A549 (cell line): Measurements from ENCODE around the gene POLQ. TPM values are rescaled to one million over a fixed set of nuclear protein-coding genes. Genes with fewer than 3 reads are reported as not detected.

Experiments
- ATAC-seq, 2 experiments: fragments of 200-7000 bp in 1 of 2; fragments of >200 bp in 1 of 2; cut with Nextera tagmentation in 1 of 2; cut with Tn5 transposase in 1 of 2; 3 replicates each; pipeline versions ENCODE4 v1.8.0 to v1.9.1; 2018 to 2020; ENCODE audit warnings: mild to moderate bottlenecking in 1 of 2, moderate library complexity in 1 of 2
- CTCF ChIA-PET: fragments of 300-600 bp; sonication (Branson Sonifier 250); formaldehyde crosslinking; extraction: SDS; loops from one replicate; lab custom pipeline; 2021; ENCODE audit warnings: antibody characterized with exemption, inconsistent platforms; lab: Yijun Ruan, JAX
- POLR2A ChIA-PET: fragments of 350-600 bp; formaldehyde crosslinking; extraction: SDS; loops from one replicate; lab custom pipeline; 2021; ENCODE audit warnings: antibody characterized with exemption, inconsistent platforms; lab: Yijun Ruan, JAX
- DNase-seq, 2 experiments: peaks; one replicate each; pipeline versions ENCODE4 v3.0.0 to v3.0.0-alpha.2; 2011 to 2016; ENCODE audit warnings: low read depth in 1 of 2, low spot score in 1 of 2
- FAIRE-seq: peaks from 2 replicates; lab custom pipeline; 2011; peaks lifted over from hg19 to GRCh38; lab: Jason Lieb, UNC
- H3K27ac ChIP-seq, 2 experiments: fragments of >200 bp; sonication (Bioruptor Twin); formaldehyde crosslinking; 3 replicates each; pipeline ENCODE4 v1.5.1; 2016 to 2017
- H3K4me1 ChIP-seq: fragments of >200 bp; sonication (Bioruptor Twin); formaldehyde crosslinking; 3 replicates; pipeline ENCODE4 v1.6.1; 2016
- H3K4me2 ChIP-seq: fragments of >200 bp; sonication (Bioruptor Twin); formaldehyde crosslinking; 3 replicates; pipeline ENCODE4 v1.6.1; 2016
- H3K4me3 ChIP-seq: fragments of >200 bp; sonication (Bioruptor Twin); formaldehyde crosslinking; 3 replicates; pipeline ENCODE4 v1.5.1; 2016
- H3K9me3 ChIP-seq: fragments of >200 bp; sonication (Bioruptor Twin); formaldehyde crosslinking; 3 replicates; pipeline ENCODE4 v1.6.1; 2016
- BHLHE40 ChIP-seq: IDR thresholded peaks from 2 replicates; pipeline ENCODE4 v1.6.1; 2012; ENCODE audit warnings: low read depth, low read length, inconsistent platforms
- CBX2 ChIP-seq: fragments of 200-600 bp; sonication (generic); IDR thresholded peaks from 2 replicates; pipeline ENCODE4 v1.6.1; 2016; ENCODE audit warnings: low read depth, mild to moderate bottlenecking, borderline replicate concordance
- CBX8 ChIP-seq: fragments of 200-600 bp; sonication (generic); IDR thresholded peaks from 2 replicates; pipeline ENCODE4 v1.6.1; 2016
- CEBPB ChIP-seq, 2 experiments: fragments of >200 bp in 1 of 2; sonication (Bioruptor Twin) in 1 of 2; formaldehyde crosslinking in 1 of 2; IDR thresholded peaks; 2 replicates each; pipeline ENCODE4 v1.6.1; 2012 to 2016
- CHD2 ChIP-seq: fragments of 150-350 bp; IDR thresholded peaks from 2 replicates; pipeline ENCODE4 v1.6.1; 2014; ENCODE audit warnings: low read length; ENCODE audit not compliant: partially characterized antibody
- GATA3 ChIP-seq: IDR thresholded peaks from 2 replicates; pipeline ENCODE4 v1.6.1; 2012; ENCODE audit warnings: borderline replicate concordance
- HOXB13 ChIP-seq: fragments of 250-450 bp; sonication (Bioruptor Pico); IDR thresholded peaks from 2 replicates; pipeline ENCODE4 v1.5.0; 2020; ENCODE audit warnings: low read depth, mild to moderate bottlenecking, moderate library complexity
- MAZ ChIP-seq: fragments of 150-350 bp; IDR thresholded peaks from 2 replicates; pipeline ENCODE4 v1.6.1; 2014; ENCODE audit warnings: antibody characterized with exemption, low read depth, low read length, borderline replicate concordance
- MYC ChIP-seq: IDR thresholded peaks from 2 replicates; pipeline ENCODE4 v1.6.1; 2012; ENCODE audit warnings: mild to moderate bottlenecking, inconsistent platforms, low read length, improper control_type of control experiment, borderline replicate concordance
- NFE2L2 ChIP-seq: fragments of 150-350 bp; conservative IDR thresholded peaks from 2 replicates; pipeline ENCODE4 v1.6.1; 2014; ENCODE audit warnings: low read length
- NPAS2 ChIP-seq: fragments of 250-450 bp; sonication (Bioruptor Pico); IDR thresholded peaks from 2 replicates; pipeline ENCODE4 v1.8.0; 2022; ENCODE audit warnings: mild to moderate bottlenecking, moderate library complexity, borderline replicate concordance
- PBX3 ChIP-seq: IDR thresholded peaks from 2 replicates; pipeline ENCODE4 v1.6.1; 2012
- PHF8 ChIP-seq: fragments of 200-600 bp; sonication (generic); IDR thresholded peaks from 2 replicates; pipeline ENCODE4 v1.6.1; 2016; ENCODE audit warnings: low read depth, mild to moderate bottlenecking, antibody characterized with exemption, moderate library complexity, borderline replicate concordance
- POLR2A ChIP-seq: IDR thresholded peaks from 2 replicates; pipeline ENCODE4 v1.6.1; 2012; ENCODE audit warnings: mild to moderate bottlenecking, low read length
- RARB ChIP-seq: fragments of 250-450 bp; sonication (Bioruptor Pico); IDR thresholded peaks from 2 replicates; pipeline ENCODE4 v1.8.0; 2021; ENCODE audit warnings: mild to moderate bottlenecking, moderate library complexity
- RCOR1 ChIP-seq: fragments of 150-350 bp; IDR thresholded peaks from 2 replicates; pipeline ENCODE4 v1.6.1; 2014; ENCODE audit warnings: antibody characterized with exemption, low read length, low read depth
- REST ChIP-seq: fragments of 200-600 bp; sonication (generic); IDR thresholded peaks from 2 replicates; pipeline ENCODE4 v1.6.1; 2016; ENCODE audit warnings: antibody characterized with exemption, mild to moderate bottlenecking, moderate library complexity
- RFX5 ChIP-seq: fragments of 450-650 bp; IDR thresholded peaks from 2 replicates; pipeline ENCODE4 v1.7.1; 2014; ENCODE audit warnings: antibody characterized with exemption, mild to moderate bottlenecking, moderate library complexity
- RNF2 ChIP-seq: fragments of 200-600 bp; sonication (generic); IDR thresholded peaks from 2 replicates; pipeline ENCODE4 v1.6.1; 2016; ENCODE audit warnings: low read depth, mild to moderate bottlenecking, antibody characterized with exemption, moderate library complexity, borderline replicate concordance
- SMC3 ChIP-seq: fragments of >200 bp; sonication (Bioruptor Twin); formaldehyde crosslinking; IDR thresholded peaks from 3 replicates; pipeline ENCODE4 v1.6.1; 2018; ENCODE audit warnings: inconsistent platforms
- SREBF2 ChIP-seq: fragments of 450-650 bp; IDR thresholded peaks from 2 replicates; pipeline ENCODE4 v1.6.1; 2014; ENCODE audit warnings: mild to moderate bottlenecking, moderate library complexity
- WGBS: methylation state at CpG from one replicate; pipeline ENCODE4 v1.1.6; 2017; ENCODE audit errors: missing lambda C conversion rate; 5-methylcytosine and 5-hydroxymethylcytosine counted together
- polyA plus RNA-seq, 4 experiments: library from polyadenylated mRNA; depleted of rRNA in 3 of 4; stranded (reverse); fragments of >200 nt; fragmentation: RNase III in 1 of 4; extraction: RNeasy Plus Mini Kit Qiagen cat#74134 plus additional on column Dnase treatment in 1 of 4; gene quantifications; 2 replicates in 3 of 4; 3 replicates in 1 of 4; pipeline ENCODE4 v1.2.3, GENCODE V29; 2011 to 2017
- TF ChIP-seq, protein P1 (sequence below): IDR thresholded peaks from 2 replicates; pipeline ENCODE4 v1.6.1; 2012
- TF ChIP-seq, protein P2 (sequence below): fragments of >200 bp; sonication (Bioruptor Twin); formaldehyde crosslinking; IDR thresholded peaks from 3 replicates; pipeline ENCODE4 v1.6.1; 2016
- TF ChIP-seq, protein P3 (sequence below): fragments of 450-650 bp; IDR thresholded peaks from 2 replicates; pipeline ENCODE4 v1.6.1; 2014; ENCODE audit warnings: antibody characterized with exemption

POLQ gene
- polyA plus RNA-seq, 2 of the 4 experiments (the other 2 are of a cell fraction) = 9.9 to 12.4 TPM

- TF ChIP-seq RNF2 (no peak), CBX2 (no peak), HOXB13 (CRISPR knock-in tag) (no peak), CEBPB (IDR thresholded peaks at IDR 0.05) (no peak)
These were observed 30.5 kb downstream of the POLQ start (continued) for GRCh38 chr3:121515313-121515712.

DNA sequence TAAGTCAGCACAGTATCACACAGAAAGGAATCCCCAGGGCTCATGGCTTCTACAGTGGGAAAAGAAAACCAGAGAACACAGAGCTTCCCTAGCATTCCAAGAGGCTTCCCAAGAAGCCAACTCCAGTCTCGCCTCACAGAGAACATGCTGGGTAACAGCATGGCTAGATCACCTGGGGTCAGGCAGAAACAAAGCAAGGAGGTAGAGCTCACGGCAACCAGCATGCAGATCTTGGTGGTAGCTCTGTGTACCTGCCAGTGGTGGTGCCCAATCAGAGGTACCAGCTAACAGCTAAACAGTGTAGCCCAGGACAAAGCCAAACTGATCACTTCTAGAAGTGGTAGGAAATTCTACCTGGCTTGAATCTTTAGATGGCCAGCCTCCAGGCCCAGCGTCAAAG, 31.3 kb downstream of the POLQ start:
- Histone ChIP-seq H3K27ac (no peak overlapping the region), H3K4me2 (no peak overlapping the region), H3K4me3 (no peak overlapping the region), H3K9me3 (no peaks in the 10 kb centered on the region)
- ChIA-PET CTCF (no interaction called here), POLR2A (interaction anchor here (0.6 kb wide), 1 partner anchor 12 kb away, joined by 3 read pairs; no protein-coding TSS in a partner anchor)
- whole genome bisulfite sequencing = 91% methylated on average over 3 of the region's 3 CpGs
- ATAC-seq = no peak
- TF ChIP-seq RARB (CRISPR knock-in tag) (no peak), BHLHE40 (no peak), GATA3 (no peak), HOXB13 (CRISPR knock-in tag) (no peak), CHD2 (no peak), REST (no peak), SMC3 (no peak), RFX5 (no peak), POLR2A (no peak), SREBF2 (no peak), MAZ (no peak)
- TF ChIP-seq, protein P1, sequence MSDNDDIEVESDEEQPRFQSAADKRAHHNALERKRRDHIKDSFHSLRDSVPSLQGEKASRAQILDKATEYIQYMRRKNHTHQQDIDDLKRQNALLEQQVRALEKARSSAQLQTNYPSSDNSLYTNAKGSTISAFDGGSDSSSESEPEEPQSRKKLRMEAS = no peak
- TF ChIP-seq, protein P2, sequence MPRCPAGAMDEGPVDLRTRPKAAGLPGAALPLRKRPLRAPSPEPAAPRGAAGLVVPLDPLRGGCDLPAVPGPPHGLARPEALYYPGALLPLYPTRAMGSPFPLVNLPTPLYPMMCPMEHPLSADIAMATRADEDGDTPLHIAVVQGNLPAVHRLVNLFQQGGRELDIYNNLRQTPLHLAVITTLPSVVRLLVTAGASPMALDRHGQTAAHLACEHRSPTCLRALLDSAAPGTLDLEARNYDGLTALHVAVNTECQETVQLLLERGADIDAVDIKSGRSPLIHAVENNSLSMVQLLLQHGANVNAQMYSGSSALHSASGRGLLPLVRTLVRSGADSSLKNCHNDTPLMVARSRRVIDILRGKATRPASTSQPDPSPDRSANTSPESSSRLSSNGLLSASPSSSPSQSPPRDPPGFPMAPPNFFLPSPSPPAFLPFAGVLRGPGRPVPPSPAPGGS = no peak
- TF ChIP-seq, all 56 proteins: peak for 0
- FAIRE-seq (no peak), DNase-seq (no peak)
- H3K4me1 ChIP-seq = no peaks in the 10 kb centered on the region

DNA sequence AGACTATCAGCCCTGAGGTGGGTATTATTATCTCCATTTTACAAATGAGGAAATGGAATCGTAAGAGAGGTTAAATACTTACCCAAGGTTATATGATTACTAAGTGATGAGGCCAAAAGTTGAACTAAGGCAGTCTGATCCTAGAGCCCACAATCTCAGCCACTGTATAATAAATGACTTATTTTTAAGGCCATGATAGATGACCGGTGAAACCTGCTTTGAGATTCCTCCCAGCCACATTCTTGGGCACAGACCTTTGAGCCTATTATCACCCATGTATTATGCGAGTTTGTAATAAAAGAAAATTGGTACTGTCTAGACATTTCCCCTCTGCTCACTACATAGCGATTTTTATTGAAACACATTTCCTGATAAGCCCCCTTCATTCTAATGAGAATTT, 37.4 kb downstream of the POLQ start:
- no peak overlapping the region for H3K27ac ChIP-seq
- FAIRE-seq (no peak), DNase-seq (no peak), ATAC-seq (no peak)
- no peaks in the 10 kb centered on the region for H3K9me3 ChIP-seq
- no peak overlapping the region for H3K4me3 ChIP-seq
- CTCF ChIA-PET = no interaction called here
- WGBS = 93% methylated on average over 4 of the region's 4 CpGs
- POLR2A ChIA-PET = no interaction called here
- no peak overlapping the region for H3K4me2 ChIP-seq
- peaks cover 6% of the 10 kb centered on the region; the same call in 1 of the 3 replicates for H3K4me1 ChIP-seq
- TF ChIP-seq RFX5 = no peak
- no peak for TF ChIP-seq CBX8
- TF ChIP-seq, protein P2 = no peak
- no peak for TF ChIP-seq RCOR1
- TF ChIP-seq, protein P3, sequence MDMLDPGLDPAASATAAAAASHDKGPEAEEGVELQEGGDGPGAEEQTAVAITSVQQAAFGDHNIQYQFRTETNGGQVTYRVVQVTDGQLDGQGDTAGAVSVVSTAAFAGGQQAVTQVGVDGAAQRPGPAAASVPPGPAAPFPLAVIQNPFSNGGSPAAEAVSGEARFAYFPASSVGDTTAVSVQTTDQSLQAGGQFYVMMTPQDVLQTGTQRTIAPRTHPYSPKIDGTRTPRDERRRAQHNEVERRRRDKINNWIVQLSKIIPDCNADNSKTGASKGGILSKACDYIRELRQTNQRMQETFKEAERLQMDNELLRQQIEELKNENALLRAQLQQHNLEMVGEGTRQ = no peak
- no peak for TF ChIP-seq PHF8
- no peak for TF ChIP-seq NFE2L2
- no peak for TF ChIP-seq MYC
- no peak for TF ChIP-seq PBX3
- TF ChIP-seq NPAS2 (CRISPR knock-in tag) = no peak
